GM12878 (cell line): ENCODE results near the gene SPDYA. TPM values are rescaled to one million over a fixed set of nuclear protein-coding genes. Genes with fewer than 3 reads are reported as not detected.

ENCODE experiments used
- BCL11A ChIP-seq: IDR thresholded peaks from 2 replicates; pipeline ENCODE4 v1.6.1; 2011; ENCODE audit warnings: low read depth, low read length
- BCL3 ChIP-seq: IDR thresholded peaks from 2 replicates; pipeline ENCODE4 v1.6.1; 2011; ENCODE audit warnings: borderline replicate concordance, low read depth, mild to moderate bottlenecking, moderate library complexity, low read length; ENCODE audit not compliant: insufficient read depth, poor library complexity, severe bottlenecking
- CEBPB ChIP-seq, 2 experiments: fragments of 150-350 bp in 1 of 2; IDR thresholded peaks; 2 replicates each; pipeline ENCODE4 v1.6.1; 2012 to 2014; ENCODE audit warnings: low read depth in 2 of 2, low read length in 2 of 2, borderline replicate concordance in 1 of 2, inconsistent platforms in 1 of 2
- CREM ChIP-seq: IDR thresholded peaks from 2 replicates; pipeline ENCODE4 v1.6.1; 2014; ENCODE audit warnings: antibody characterized with exemption, low read depth
- E2F4 ChIP-seq: IDR thresholded peaks from 2 replicates; pipeline ENCODE4 v1.6.1; 2012; ENCODE audit warnings: low read depth, low read length, improper control_type of control experiment
- EP300 ChIP-seq, 2 experiments: fragments of 150-350 bp in 1 of 2; IDR thresholded peaks; 2 replicates each; pipeline ENCODE4 v1.6.1; 2011 to 2012; ENCODE audit warnings: low read depth in 2 of 2, low read length in 2 of 2, borderline replicate concordance in 1 of 2, improper control_type of control experiment in 1 of 2, inconsistent platforms in 1 of 2; ENCODE audit not compliant: control insufficient read depth in 1 of 2
- ESRRA ChIP-seq: IDR thresholded peaks from 2 replicates; pipeline ENCODE4 v1.6.1; 2012; ENCODE audit warnings: mild to moderate bottlenecking, low read length, improper control_type of control experiment
- ETV6 ChIP-seq, 2 experiments: fragments of 450-650 bp in 1 of 2; IDR thresholded peaks in 1 of 2; conservative IDR thresholded peaks in 1 of 2; 2 replicates each; pipeline ENCODE4 v1.6.1; 2014; ENCODE audit warnings: antibody characterized with exemption in 1 of 2, borderline replicate concordance in 1 of 2, low read depth in 1 of 2, mild to moderate bottlenecking in 1 of 2, moderate library complexity in 1 of 2
- FOXK2 ChIP-seq: fragments of 450-650 bp; IDR thresholded peaks from 2 replicates; pipeline ENCODE4 v1.6.1; 2017; ENCODE audit warnings: mild to moderate bottlenecking, moderate library complexity
- HCFC1 ChIP-seq: fragments of 150-350 bp; IDR thresholded peaks from 2 replicates; pipeline ENCODE4 v1.6.1; 2014; ENCODE audit warnings: low read length
- MEF2A ChIP-seq: IDR thresholded peaks from 2 replicates; pipeline ENCODE4 v1.6.1; 2011; ENCODE audit warnings: low read depth, mild to moderate bottlenecking, low read length, moderate library complexity; ENCODE audit not compliant: insufficient read depth
- MYB ChIP-seq: fragments of 150-350 bp; IDR thresholded peaks from 2 replicates; pipeline ENCODE4 v1.6.1; 2014; ENCODE audit warnings: mild to moderate bottlenecking, low read depth, low read length, borderline replicate concordance
- MYC ChIP-seq: IDR thresholded peaks from 2 replicates; pipeline ENCODE4 v1.6.1; 2011; ENCODE audit warnings: mild to moderate bottlenecking, low read length, moderate library complexity, inconsistent platforms; ENCODE audit not compliant: insufficient read depth, insufficient replicate concordance, insufficient read length, severe bottlenecking
- NBN ChIP-seq: fragments of 450-650 bp; IDR thresholded peaks from 2 replicates; pipeline ENCODE4 v1.6.1; 2016
- NR2C2 ChIP-seq: IDR thresholded peaks from 2 replicates; pipeline ENCODE4 v1.6.1; 2011; ENCODE audit warnings: borderline replicate concordance, low read depth; ENCODE audit not compliant: control insufficient read depth, insufficient read length
- NRF1 ChIP-seq: conservative IDR thresholded peaks from 2 replicates; pipeline ENCODE4 v1.6.1; 2011; ENCODE audit warnings: mild to moderate bottlenecking, low read depth, low read length, improper control_type of control experiment
- PAX5 ChIP-seq: IDR thresholded peaks from 2 replicates; pipeline ENCODE4 v1.6.1; 2011; ENCODE audit warnings: low read depth, low read length, borderline replicate concordance
- POU2F2 ChIP-seq: IDR thresholded peaks from 3 replicates; pipeline ENCODE4 v1.6.1; 2011; ENCODE audit warnings: low read depth, mild to moderate bottlenecking, low read length, borderline replicate concordance
- SP1 ChIP-seq: IDR thresholded peaks from one replicate; pipeline ENCODE4 v1.6.1; 2011; ENCODE audit warnings: low read depth, low read length
- SREBF2 ChIP-seq: IDR thresholded peaks from 2 replicates; pipeline ENCODE4 v1.6.1; 2012; ENCODE audit warnings: mild to moderate bottlenecking, low read length
- TARDBP ChIP-seq: IDR thresholded peaks from 2 replicates; pipeline ENCODE4 v1.6.1; 2016; ENCODE audit warnings: borderline replicate concordance
- YY1 ChIP-seq: IDR thresholded peaks from 2 replicates; pipeline ENCODE4 v1.6.1; 2011; ENCODE audit warnings: low read depth, mild to moderate bottlenecking, low read length
- ZBED1 ChIP-seq: IDR thresholded peaks from 2 replicates; pipeline ENCODE4 v1.6.1; 2016; ENCODE audit warnings: borderline replicate concordance
- ZNF217 ChIP-seq: fragments of 450-650 bp; IDR thresholded peaks from 2 replicates; pipeline ENCODE4 v1.6.1; 2017; ENCODE audit warnings: antibody characterized with exemption, mild to moderate bottlenecking
- ZNF687 ChIP-seq: fragments of 450-650 bp; IDR thresholded peaks from 2 replicates; pipeline ENCODE4 v1.6.1; 2017; ENCODE audit warnings: mild to moderate bottlenecking, moderate library complexity
- polyA plus RNA-seq, 11 experiments: library from polyadenylated mRNA; depleted of rRNA in 4 of 11; unstranded in 6 of 11; stranded (reverse) in 5 of 11; fragments of >200 nt; fragmentation: Nextera tagmentation in 4 of 11; fragmentation: Illumina TruSeq in 1 of 11; extraction: Ambion mirVana in 4 of 11; extraction: Trizol in 1 of 11; gene quantifications; 1 replicate in 1 of 11; 2 replicates in 10 of 11; pipeline versions ENCODE4 v1.2.1 to v1.2.3, GENCODE V29; 2011 to 2016; ENCODE audit warnings: inconsistent platforms in 2 of 11, missing spikeins in 2 of 11, low read depth in 1 of 11
- total RNA-seq, 4 experiments: library from RNA; depleted of rRNA in 3 of 4; stranded (reverse); fragments of >200 nt in 3 of 4; fragmentation: Illumina TruSeq in 1 of 4; extraction: Trizol in 1 of 4; gene quantifications; 2 replicates each; pipeline versions ENCODE4 v1.2.1 to v1.2.3, GENCODE V29; 2013 to 2021

SPDYA gene
- total and polyA plus RNA-seq, 10 of the 15 experiments (the other 5 are each of a cell fraction or from before 2014, with no cell fraction given): 0.12 to 2.4 (median 0.50) TPM

GRCh38 chr2:28870146-28870891 lies 59.7 kb downstream of the SPDYA start, which contains the start of gene TRMT61B (continued):
- TF ChIP-seq ZNF687 (peak; percentile 61), TARDBP (peak; percentile 90), CREM (peak; percentile 100), PAX5 (peak; percentile 86; the same call in 1 of the 2 replicates), E2F4 (peak; percentile 85), SREBF2 (no peak), MEF2A (peak; percentile 52; the same call in 1 of the 2 replicates), BCL11A (no peak), NBN (peak; percentile 98), NRF1 (peak; percentile 92), MYB (no peak), HCFC1 (peak; percentile 92), ESRRA (peak; percentile 89), BCL3 (no peak), YY1 (peak; percentile 96), ZNF217 (no peak), POU2F2 (peak; percentile 97), MYC (peak; percentile 77), NR2C2 (no peak), EP300 (IDR thresholded peaks at IDR 0.05; ENCODE audit: borderline replicate concordance in 1 of 2, control insufficient read depth in 1 of 2, low read depth in 2 of 2, low read length in 2 of 2) (no peak), SP1 (peak; percentile 49), FOXK2 (peak; percentile 78), ETV6 (conservative IDR thresholded peaks at IDR 0.05 in 1 of 2, IDR thresholded peaks at IDR 0.05 in 1 of 2; ENCODE audit: borderline replicate concordance in 1 of 2, low read depth in 1 of 2) (0 out of 4 replicates have a peak, but pooled peaks of 1 of the 2 experiments have one; percentile 37), CEBPB (IDR thresholded peaks at IDR 0.05; ENCODE audit: borderline replicate concordance in 1 of 2, low read depth in 2 of 2, low read length in 2 of 2) (no peak), ZBED1 (peak; percentile 59; the same call in 1 of the 2 replicates)
